ENCODE measurements around the gene LAMP5.

The LAMP5 gene

DNA sequence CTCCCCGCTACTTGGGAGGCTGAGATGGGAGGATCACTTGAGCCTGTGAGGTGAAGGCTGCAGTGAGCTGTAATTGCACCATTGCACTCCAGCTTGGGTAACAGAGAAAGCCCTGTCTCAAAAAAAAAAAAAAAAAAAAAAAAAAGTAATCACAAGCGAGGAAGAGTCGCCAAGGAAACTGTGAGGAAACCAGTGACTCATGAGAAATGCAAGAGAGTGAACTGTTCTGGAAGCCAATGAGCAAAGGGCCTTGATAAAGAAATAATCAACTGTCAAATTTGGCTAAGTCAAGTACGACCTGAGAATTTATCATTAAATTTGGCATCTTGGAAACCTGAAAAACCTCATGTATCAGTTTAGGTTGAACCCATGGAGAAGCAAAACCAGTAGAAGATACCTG, 16.1 kb upstream of the LAMP5 start:
- no peak for TF ChIP-seq CTCF (conservative IDR thresholded peaks at IDR 0.05; ENCODE audit: low read depth, low read length)
- no peak for DNase-seq (ENCODE audit: low read depth)
- no peak overlapping the region for H3K4me3 ChIP-seq (ENCODE audit: low read depth, low read length)

GRCh38 chr20:9499126-9499899, 15.1 kb upstream of the LAMP5 start:
- TF ChIP-seq CTCF (conservative IDR thresholded peaks at IDR 0.05; ENCODE audit: low read depth, low read length) = no peak
- no peak for DNase-seq (ENCODE audit: low read depth)
- H3K4me3 ChIP-seq (ENCODE audit: low read depth, low read length) = no peak overlapping the region

DNA sequence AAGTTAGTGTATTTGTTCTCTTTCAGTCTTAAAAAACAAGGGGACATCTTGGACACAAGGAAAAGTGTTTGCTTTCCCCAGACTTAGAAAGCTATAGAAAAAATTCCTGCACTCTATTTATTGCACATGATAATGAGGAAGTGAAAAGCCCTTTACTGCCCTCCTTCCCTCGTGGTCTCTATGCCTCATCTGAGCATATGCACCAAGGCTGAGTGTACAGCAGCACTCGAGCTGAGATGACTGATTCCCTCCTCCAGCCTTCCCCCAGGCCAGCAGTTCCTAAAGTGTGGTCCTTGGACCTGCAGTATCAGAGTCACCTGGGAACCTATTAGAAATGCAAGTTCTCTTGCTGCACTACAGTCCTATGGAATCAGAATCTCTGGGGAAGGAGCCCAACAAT, 14.3 kb upstream of the LAMP5 start:
- no peak overlapping the region for H3K4me3 ChIP-seq (ENCODE audit: low read depth, low read length)
- no peak for TF ChIP-seq CTCF (conservative IDR thresholded peaks at IDR 0.05; ENCODE audit: low read depth, low read length)
- no peak for DNase-seq (ENCODE audit: low read depth)

DNA sequence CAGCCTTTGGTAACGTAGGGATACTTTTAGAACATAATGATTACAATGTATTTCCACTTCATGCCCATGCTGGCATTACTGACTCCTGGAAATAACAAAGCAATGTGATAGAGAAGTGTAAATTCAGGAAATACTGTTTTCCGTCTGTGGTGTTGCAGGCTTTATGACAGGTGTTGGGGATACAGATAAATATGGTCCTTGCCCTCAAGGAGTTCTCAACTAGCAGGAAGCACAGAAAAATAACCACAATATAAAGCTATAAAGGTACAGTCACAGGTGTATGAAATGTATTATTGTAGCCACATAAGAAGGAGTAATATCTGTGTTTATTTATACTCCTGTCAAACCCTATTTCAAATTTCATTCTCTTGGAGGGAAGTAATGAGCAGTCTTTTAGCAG, 12.9 kb upstream of the LAMP5 start:
- no peak for DNase-seq (ENCODE audit: low read depth)
- H3K4me3 ChIP-seq (ENCODE audit: low read depth, low read length) = no peak overlapping the region
- TF ChIP-seq CTCF (conservative IDR thresholded peaks at IDR 0.05; ENCODE audit: low read depth, low read length) = no peak

- peak; percentile 26 for DNase-seq (ENCODE audit: low read depth)
- peak; percentile 7 for TF ChIP-seq CTCF (conservative IDR thresholded peaks at IDR 0.05; ENCODE audit: low read depth, low read length)
- no peak overlapping the region for H3K4me3 ChIP-seq (ENCODE audit: low read depth, low read length)
Observed at GRCh38 chr20:9503526-9504245, 10.7 kb upstream of the LAMP5 start.

DNA sequence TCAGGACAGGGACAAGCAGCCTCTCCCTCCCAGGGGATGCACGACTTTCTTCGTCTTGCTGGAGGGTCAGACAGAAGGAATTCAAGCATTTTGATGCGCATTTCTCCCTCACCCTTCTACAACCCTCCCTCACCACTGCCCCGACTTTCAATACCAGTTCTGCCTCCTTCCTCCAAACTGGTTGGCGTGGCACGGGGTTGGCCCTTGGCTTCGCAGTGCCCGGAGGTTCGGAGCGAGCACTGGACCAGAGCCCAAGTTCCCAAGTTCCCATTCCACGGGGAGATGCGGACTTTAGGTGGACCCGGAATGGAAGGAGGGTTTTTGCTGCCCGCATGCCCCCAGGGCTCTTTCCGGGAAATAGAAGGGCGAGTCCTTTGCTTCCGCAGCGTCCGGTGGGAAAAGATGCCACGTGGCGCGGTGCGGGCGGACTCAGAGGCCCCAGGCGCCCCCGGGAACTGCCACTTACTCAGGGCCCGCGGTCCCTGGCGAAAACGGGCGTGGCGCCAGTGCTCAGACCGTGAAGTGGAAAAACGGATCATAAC, 8.0 kb upstream of the LAMP5 start:
- TF ChIP-seq CTCF (conservative IDR thresholded peaks at IDR 0.05; ENCODE audit: low read depth, low read length) = no peak
- no peak for DNase-seq (ENCODE audit: low read depth)
- no peak overlapping the region for H3K4me3 ChIP-seq (ENCODE audit: low read depth, low read length)
